ENCODE data around the gene MPPED1.

MPPED1 gene

GRCh38 chr22:43393132-43393843, 18.5 kb upstream of the MPPED1 start:
- no peak for DNase-seq

DNA sequence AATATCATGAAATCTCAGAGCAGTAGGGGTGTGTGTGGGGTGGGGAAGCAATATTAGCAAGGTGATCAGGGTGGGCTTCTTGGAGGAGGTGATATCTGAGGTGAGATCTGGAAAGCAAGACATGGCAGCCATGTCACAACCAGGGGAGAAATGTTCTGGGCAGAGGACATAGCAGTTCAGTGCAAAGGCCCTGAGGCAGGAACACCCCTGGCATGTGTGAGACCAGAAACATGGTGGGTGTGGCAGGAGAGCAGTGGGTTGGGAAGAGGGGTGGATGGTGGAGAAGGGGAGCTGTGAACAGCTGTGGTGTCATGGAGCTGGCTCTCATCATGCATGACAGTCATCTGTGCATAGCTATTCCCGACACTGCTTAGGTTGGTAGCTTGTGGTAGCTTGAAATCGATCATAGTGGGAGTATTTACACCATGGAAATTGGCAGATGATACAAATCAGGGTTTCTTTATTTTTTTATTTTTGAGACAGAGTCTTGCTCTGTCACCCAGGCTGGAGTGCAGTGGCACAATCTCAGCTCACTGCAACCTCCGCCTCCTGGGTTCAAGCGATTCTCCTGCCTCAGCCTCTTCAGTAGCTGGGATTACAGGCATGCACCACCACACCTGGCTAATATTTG, 17.9 kb upstream of the MPPED1 start:
- no peak for DNase-seq

- no peak for DNase-seq
Observed at GRCh38 chr22:43395086-43395695, 16.6 kb upstream of the MPPED1 start.

GRCh38 chr22:43396321-43396933, 15.4 kb upstream of the MPPED1 start:
- no peak for DNase-seq

- DNase-seq = no peak
Observed at GRCh38 chr22:43396934-43397457, 14.8 kb upstream of the MPPED1 start.

- DNase-seq = no peak
Observed at GRCh38 chr22:43397766-43398165, 14.0 kb upstream of the MPPED1 start.

DNA sequence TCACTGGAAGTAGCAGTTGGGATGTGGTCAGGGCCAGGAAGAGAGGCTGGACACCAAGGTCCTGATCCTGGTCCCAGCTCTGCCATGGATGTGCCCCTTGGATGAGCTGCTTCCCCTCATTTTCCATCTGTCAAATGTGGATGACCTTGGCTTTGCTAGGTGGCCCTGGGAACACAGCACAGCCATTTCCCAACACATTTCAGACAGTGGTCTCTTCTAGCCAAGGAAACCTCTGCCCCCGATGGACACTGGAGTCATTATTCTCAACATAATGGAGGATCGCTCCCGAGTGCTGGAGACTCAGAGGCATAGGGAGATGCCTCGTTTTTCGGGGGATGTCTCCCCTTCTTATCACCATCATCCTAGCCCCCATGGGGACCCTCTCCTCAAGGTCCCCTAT, 13.6 kb upstream of the MPPED1 start:
- no peak for DNase-seq

- no peak for DNase-seq
Observed at GRCh38 chr22:43398910-43399309, 12.9 kb upstream of the MPPED1 start.

DNA sequence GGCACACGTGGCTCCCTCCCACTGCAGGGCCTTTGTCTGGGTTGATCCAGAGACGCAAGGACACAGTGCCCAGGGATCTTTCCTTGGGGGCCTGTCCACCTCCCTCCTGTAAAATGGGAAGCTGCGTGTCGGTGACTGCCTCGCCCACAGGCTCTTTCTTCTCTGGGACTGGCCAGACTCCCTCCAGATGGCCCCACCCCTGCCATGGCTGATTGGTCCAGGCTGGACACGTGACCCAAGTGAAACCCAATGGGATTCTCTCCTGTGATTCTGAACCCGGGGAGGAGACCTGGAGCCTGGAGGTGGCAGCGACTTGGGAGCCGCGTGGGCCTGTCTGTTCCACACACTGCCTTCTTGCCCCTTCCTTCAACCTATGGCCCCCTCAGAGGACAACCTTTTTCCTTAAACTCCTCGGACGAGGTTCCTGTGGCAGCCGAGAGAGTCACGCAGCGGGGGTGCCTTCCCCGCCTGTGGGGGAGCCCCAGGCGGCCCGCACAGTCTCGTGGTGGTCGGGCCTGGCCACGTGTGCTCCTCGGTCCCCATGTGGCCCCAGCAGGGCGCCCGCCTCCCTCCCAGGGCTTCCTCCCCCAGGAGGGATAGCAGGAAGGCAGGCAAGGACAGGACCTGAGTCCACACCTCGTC, 12.4 kb upstream of the MPPED1 start:
- no peak for DNase-seq

DNA sequence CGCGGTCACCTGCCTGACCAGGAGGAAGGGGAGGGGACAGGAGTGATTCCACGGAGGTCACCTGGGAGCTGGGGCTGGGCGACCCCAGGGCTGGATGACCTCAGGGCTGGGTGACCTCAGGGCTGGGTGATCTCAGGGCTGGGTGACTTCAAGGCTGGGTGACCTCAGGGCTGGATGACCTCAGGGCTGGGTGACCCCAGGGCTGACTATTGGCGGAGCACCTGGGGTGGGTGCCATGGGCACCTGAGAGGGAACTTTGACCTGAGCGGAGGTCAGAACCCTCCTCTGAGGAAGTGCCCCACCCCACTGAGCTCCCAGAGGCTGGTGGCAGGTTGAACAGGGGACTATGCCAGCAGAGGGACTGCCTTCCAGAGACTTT, 11.8 kb upstream of the MPPED1 start:
- DNase-seq = no peak

- no peak for DNase-seq
Observed at GRCh38 chr22:43400449-43400848, 11.4 kb upstream of the MPPED1 start.

DNA sequence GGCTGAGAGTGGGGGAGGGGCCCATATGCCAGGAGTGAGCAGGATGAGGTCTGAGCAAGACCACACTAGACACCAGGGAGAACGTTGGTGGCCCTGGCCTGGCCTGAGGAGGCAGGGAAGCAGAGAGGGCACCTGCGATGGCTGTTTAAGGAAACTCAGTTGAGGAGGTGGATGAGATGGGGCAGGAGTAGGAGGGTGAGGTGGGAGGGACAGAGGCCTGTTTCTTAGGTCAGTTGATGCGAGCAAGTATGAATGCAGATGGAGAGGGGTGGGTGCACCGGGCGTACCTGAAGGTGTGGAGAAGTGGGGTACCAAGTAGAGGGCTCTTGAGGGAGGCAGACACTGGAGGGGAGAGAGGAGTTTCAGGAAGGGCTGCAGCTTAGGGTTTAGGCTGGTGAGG, 10.6 kb upstream of the MPPED1 start:
- no peak for DNase-seq

- no peak for DNase-seq
Observed at GRCh38 chr22:43401661-43402060, 10.2 kb upstream of the MPPED1 start.

DNA sequence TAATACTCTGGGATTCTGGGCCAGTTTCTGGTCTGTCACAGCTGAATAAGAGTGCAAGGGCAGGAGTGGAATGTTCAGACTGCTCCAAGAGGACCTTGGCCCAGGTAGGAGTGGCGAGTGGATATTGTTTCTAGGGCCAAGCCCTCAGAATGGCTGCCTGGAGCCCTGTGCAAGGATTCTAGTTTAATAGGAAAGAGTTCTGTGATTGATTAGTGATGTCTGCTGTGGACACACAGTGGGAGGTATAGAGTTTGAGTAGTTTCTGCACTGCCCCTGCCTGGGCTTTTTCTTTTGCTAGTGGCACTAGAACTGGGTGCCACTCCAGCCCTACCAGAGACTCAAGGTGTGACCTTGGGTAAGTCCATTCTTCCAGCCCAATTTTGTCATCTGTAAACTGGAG, 9.7 kb upstream of the MPPED1 start:
- DNase-seq = no peak

GRCh38 chr22:43404673-43405385, 7.0 kb upstream of the MPPED1 start:
- DNase-seq = no peak

GRCh38 chr22:43406186-43406790, 5.5 kb upstream of the MPPED1 start:
- DNase-seq = no peak

DNA sequence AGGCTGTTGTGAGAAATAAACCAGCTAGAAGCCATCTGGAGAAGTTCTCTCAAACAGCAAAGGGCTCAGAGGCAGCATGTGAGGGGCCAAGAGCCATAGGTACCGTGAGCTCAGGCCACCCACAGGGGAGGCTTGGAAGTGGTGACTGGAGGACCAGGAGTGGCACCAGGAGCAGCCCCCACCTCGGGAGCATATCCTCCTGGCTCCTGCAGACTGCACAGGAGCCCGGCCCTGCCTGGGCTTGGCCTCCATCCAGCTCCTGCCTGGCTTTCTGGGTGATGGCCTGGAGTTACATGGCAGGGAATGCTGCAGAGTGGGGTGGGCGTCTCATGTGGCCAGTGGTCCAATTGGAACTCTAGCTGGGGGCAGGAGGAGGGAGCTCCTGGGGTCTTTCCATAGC, 4.2 kb upstream of the MPPED1 start:
- DNase-seq = no peak

DNA sequence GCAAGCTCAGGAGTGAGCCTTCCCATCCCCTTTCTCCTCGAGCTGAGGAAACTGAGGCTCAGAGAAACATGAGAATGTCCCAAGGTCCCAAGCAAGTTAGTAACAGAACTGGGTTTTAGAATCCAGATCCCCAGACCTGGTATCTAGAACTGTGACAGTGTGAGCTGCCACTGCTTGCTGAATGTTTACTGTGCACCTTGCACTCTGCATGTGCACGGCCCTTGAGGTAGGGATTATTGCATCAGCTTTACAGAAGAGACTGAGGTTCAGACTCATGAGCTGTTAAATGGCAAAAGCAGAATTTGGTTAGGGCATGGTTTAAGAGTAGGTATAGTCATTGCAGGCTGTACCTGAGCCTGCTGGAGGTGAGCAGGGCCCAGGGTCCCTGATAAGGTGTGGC, 3.8 kb upstream of the MPPED1 start:
- DNase-seq = no peak

DNA sequence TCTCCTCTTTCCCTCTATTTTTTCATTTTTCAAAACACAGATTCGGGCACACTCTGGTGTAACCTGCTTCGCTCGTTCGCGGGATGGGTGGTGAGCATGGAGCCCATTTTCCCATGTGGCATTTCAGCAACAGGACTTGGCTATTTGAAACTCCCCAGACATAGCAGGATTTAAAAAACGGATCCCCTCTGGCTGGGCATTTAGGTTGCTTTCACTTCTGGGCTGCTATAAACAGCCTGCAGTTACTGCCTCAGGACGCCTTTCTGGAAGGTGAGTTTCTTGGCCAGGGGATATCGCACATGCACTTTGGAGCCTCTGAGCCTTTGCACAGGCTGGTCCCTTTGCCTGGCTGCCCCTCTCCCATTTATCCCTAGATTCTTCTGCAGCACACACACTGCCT, 2.8 kb upstream of the MPPED1 start:
- no peak for DNase-seq

DNA sequence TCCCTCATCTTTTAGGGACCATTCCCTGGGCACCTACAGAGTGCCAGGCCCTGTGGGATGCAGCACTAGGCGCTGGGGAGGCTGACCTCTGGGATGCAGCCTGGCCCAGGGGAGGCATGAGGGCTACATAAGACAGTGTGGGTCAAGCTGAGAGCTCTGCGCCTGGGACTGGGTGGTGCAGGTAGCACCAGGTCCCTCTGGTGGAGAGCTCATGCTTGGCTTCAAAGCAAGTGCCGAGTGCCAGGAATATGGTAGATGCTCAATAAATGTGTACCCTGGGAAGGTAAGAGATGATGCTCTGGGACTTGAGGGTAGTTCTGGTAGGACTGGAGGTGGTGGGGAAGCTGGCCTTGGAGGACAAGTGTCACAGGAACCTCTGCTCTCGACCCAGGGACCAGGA, 2.0 kb upstream of the MPPED1 start:
- no peak for DNase-seq

DNA sequence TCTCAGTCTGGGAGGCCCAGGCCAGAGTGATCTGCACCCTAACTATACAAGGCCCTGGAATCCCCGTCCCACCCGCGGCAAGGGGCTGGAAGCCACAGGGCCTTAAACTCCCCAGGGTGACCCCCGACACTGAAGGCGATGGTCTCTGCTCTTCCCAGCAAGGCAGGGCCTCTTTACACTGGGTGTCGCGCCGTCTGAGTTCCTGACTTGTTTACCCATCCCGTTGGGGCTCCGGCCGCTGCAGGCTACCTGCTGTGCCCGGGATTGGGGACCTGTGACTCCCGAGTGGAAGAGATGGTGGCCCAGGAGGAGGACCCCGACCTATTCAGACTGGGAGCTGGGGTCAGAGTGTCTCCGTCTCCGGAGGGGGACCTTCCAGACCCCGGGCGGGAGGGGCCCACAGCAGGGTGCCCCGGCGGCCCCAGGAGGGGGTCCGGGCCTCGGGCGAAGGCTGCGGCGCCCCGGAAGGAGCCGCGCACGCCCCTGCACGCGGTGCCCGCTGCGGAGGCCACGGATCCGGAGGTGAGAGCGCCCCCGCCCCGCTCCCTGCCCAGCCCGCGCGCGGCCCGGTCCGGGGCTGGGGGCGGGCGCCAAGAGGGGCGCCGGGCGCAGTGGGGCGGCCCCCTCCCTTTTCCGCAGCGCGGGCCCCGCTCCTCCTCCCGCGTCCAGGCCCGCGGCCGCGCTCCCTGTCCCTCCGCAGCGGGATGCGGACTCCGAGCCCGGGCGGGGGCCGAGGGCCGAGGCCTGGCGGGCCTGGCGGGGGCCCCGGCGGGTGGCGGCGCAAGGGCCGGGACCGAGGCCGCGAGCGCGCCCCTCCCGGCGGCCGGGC, 560 bp upstream of the MPPED1 start:
- DNase-seq = no peak

Measured in inflammatory macrophage (primary cell).